Nephron (organoid): Measurements from ENCODE around the gene CEACAM8.

Experiments used
- H3K27ac Mint-ChIP-seq, 3 experiments: 2 replicates each; pipeline ENCODE4 v1.8.0; 2020; ENCODE audit warnings: mixed read lengths in 3 of 3, mild to moderate bottlenecking in 2 of 3, moderate library complexity in 1 of 3
- H3K27me3 Mint-ChIP-seq: 2 replicates; pipeline ENCODE4 v1.8.0; 2021; ENCODE audit warnings: low read depth, mild to moderate bottlenecking, moderate library complexity, mixed read lengths
- H3K36me3 Mint-ChIP-seq: 2 replicates; pipeline ENCODE4 v1.8.0; 2020; ENCODE audit warnings: low read depth, mixed read lengths
- H3K4me1 Mint-ChIP-seq: 2 replicates; pipeline ENCODE4 v1.8.0; 2020; ENCODE audit warnings: mixed read lengths
- H3K4me3 Mint-ChIP-seq, 3 experiments: 2 replicates each; pipeline ENCODE4 v1.8.0; 2020; ENCODE audit warnings: mild to moderate bottlenecking in 3 of 3, mixed read lengths in 3 of 3, moderate library complexity in 2 of 3
- H3K9me3 Mint-ChIP-seq: 2 replicates; pipeline ENCODE4 v1.8.0; 2020; ENCODE audit warnings: mixed read lengths
- TF ChIP-seq, protein P1 (sequence below), 3 experiments: fragments of 200-600 bp; sonication (generic); IDR thresholded peaks; one replicate each; pipeline ENCODE4 v1.5.0; 2021; ENCODE audit warnings: antibody characterized with exemption in 3 of 3; ENCODE audit not compliant: unreplicated experiment in 3 of 3

The CEACAM8 gene

DNA sequence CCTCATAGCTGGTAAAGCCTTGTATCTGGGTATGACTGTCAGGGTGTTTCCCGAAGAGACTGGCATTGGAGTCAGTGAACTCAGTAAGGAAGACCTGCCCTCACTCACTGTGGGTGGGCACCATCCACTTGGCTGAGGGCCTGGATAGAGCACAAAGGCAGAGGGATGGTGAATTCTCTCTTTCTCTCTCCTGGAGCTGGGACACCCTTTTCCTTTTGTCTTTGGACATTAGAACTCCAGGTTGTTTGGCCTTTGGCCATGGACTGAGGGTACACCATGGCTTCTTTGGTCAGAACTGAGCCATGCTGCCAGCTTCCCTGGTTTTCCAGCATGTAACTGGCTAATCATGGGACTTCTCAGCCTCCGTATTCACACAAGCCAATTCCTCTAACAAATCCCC, 61.8 kb downstream of the CEACAM8 start:
- H3K9me3 Mint-ChIP-seq = no peaks in the 10 kb centered on the region
- H3K4me1 Mint-ChIP-seq = no peaks in the 10 kb centered on the region
- H3K36me3 Mint-ChIP-seq = no peaks in the 10 kb centered on the region
- H3K27ac Mint-ChIP-seq = no peak overlapping the region
- no peak overlapping the region for H3K4me3 Mint-ChIP-seq
- TF ChIP-seq, protein P1, sequence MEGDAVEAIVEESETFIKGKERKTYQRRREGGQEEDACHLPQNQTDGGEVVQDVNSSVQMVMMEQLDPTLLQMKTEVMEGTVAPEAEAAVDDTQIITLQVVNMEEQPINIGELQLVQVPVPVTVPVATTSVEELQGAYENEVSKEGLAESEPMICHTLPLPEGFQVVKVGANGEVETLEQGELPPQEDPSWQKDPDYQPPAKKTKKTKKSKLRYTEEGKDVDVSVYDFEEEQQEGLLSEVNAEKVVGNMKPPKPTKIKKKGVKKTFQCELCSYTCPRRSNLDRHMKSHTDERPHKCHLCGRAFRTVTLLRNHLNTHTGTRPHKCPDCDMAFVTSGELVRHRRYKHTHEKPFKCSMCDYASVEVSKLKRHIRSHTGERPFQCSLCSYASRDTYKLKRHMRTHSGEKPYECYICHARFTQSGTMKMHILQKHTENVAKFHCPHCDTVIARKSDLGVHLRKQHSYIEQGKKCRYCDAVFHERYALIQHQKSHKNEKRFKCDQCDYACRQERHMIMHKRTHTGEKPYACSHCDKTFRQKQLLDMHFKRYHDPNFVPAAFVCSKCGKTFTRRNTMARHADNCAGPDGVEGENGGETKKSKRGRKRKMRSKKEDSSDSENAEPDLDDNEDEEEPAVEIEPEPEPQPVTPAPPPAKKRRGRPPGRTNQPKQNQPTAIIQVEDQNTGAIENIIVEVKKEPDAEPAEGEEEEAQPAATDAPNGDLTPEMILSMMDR (IDR thresholded peaks at IDR 0.05; ENCODE audit: unreplicated experiment in 3 of 3) = no peak
- H3K27me3 Mint-ChIP-seq = peaks cover 4% of the 10 kb centered on the region

DNA sequence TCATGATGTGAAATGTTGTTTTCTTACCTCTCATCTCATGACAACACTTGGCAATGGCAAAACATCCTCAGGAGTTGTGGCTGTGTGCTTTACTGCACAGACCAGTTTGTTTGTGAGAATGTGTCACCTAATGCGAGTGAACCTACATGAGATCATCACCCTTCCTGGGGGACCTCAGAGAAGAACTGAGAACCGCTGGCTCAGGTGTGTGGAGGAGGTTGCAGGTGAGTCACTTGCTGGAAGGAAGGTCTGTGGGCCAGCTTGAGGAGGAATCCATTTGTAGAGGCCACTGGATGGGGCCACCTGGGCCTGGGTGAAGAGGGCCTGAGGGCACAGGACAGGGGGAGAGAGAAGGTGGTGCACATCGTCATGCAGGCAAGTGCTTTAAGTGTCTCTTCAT, 63.4 kb downstream of the CEACAM8 start:
- no peak overlapping the region for H3K27ac Mint-ChIP-seq
- no peak overlapping the region for H3K4me3 Mint-ChIP-seq
- peaks cover 4% of the 10 kb centered on the region for H3K27me3 Mint-ChIP-seq
- H3K4me1 Mint-ChIP-seq = no peaks in the 10 kb centered on the region
- no peaks in the 10 kb centered on the region for H3K36me3 Mint-ChIP-seq
- TF ChIP-seq, protein P1 (IDR thresholded peaks at IDR 0.05; ENCODE audit: unreplicated experiment in 3 of 3) = no peak
- no peaks in the 10 kb centered on the region for H3K9me3 Mint-ChIP-seq
